Measurements from ENCODE around the gene MYH10.
A peak's percentile ranks its signal among the peaks of the same experiment; 100 is the strongest.

MYH10 gene

DNA sequence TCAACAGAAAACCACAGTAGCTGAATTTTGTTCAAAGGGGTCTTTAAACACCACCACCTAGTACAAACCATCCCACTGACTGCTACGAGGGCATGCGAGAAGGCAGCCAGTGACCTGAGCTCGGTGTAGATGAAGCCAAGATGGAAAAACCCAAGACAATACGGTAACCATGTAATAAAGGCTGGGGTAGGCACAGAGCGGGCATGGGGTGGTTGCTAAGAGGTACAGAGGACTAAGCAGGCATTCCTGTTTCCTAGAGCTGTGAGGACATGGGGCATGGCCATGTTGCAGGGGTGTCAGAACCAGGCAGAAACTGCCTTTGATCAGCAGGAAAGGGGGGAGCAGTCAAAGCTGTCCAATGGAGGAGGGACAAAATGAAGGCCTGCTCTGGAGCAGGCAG lies 142.8 kb downstream of the MYH10 start:
- Histone ChIP-seq H3K36me3 (replicated peaks in 1 of 2; ENCODE audit: control insufficient read depth in 2 of 2, insufficient read depth in 2 of 2, low read length in 2 of 2) (peaks cover 63 to 100% of the 10 kb centered on the region in 2 donors), H3K27ac (replicated peaks; ENCODE audit: low read length) (no peak overlapping the region), H2BK15ac (ENCODE audit: low read length) (no peak overlapping the region), H3K79me1 (ENCODE audit: low read depth, low read length) (no peaks in the 10 kb centered on the region), H3K9ac (ENCODE audit: low read depth, low read length, poor library complexity) (no peak overlapping the region), H4K8ac (ENCODE audit: low read depth, low read length) (no peak overlapping the region), H3K4me2 (ENCODE audit: insufficient read depth, low read length, poor library complexity, severe bottlenecking) (no peak overlapping the region), H2AFZ (ENCODE audit: low read length) (no peak overlapping the region), H3K9me3 (replicated peaks in 1 of 2; ENCODE audit: control insufficient read depth in 2 of 2, insufficient read depth in 1 of 2, low read depth in 1 of 2, low read length in 2 of 2) (peaks cover 7 to 20% of the 10 kb centered on the region in 2 donors), H2BK12ac (ENCODE audit: low read length) (no peak overlapping the region), H3K23ac (ENCODE audit: low read depth, low read length, poor library complexity) (no peak overlapping the region), H3K18ac (ENCODE audit: low read length) (no peak overlapping the region), H2BK5ac (ENCODE audit: low read length) (no peak overlapping the region), H3K4ac (ENCODE audit: low read length) (no peak overlapping the region), H2BK120ac (ENCODE audit: low read depth, low read length) (no peak overlapping the region), H3K27me3 (ENCODE audit: control insufficient read depth in 3 of 3, insufficient read depth in 3 of 3, low read depth in 1 of 3, low read length in 3 of 3) (no peaks in the 10 kb centered on the region), H3K14ac (ENCODE audit: low read length) (no peak overlapping the region), H4K91ac (ENCODE audit: low read depth, low read length, poor library complexity) (no peak overlapping the region), H3K4me3 (ENCODE audit: low read length in 2 of 2) (peak overlapping the region in 1 of 2 donors; percentile 38), H2AK5ac (ENCODE audit: low read depth, low read length) (no peak overlapping the region), H3K4me1 (ENCODE audit: control insufficient read depth in 2 of 2, insufficient read depth in 1 of 2, low read depth in 1 of 2, low read length in 2 of 2) (no peaks in the 10 kb centered on the region)
- no CpG with 5 or more reads among the region's 5 CpGs for WGBS, 2 donors (ENCODE audit: extremely low coverage in 2 of 2, insufficient read length in 2 of 2, insufficient replicate concordance in 1 of 2)
- DNase-seq (ENCODE audit: low spot score) = no peak

- no peak overlapping the region for H3K9ac ChIP-seq (ENCODE audit: low read depth, low read length, poor library complexity)
- no peak overlapping the region for H2BK15ac ChIP-seq (ENCODE audit: low read length)
- peaks cover 7 to 20% of the 10 kb centered on the region in 2 donors for H3K9me3 ChIP-seq (replicated peaks in 1 of 2; ENCODE audit: control insufficient read depth in 2 of 2, insufficient read depth in 1 of 2, low read depth in 1 of 2, low read length in 2 of 2)
- H3K27ac ChIP-seq (replicated peaks; ENCODE audit: low read length) = no peak overlapping the region
- peak overlapping the region in 1 of 2 donors; percentile 22 for H3K4me3 ChIP-seq (ENCODE audit: low read length in 2 of 2)
- H2AFZ ChIP-seq (ENCODE audit: low read length) = no peak overlapping the region
- no peaks in the 10 kb centered on the region for H3K79me1 ChIP-seq (ENCODE audit: low read depth, low read length)
- H4K91ac ChIP-seq (ENCODE audit: low read depth, low read length, poor library complexity) = no peak overlapping the region
- no peaks in the 10 kb centered on the region for H3K27me3 ChIP-seq (ENCODE audit: control insufficient read depth in 3 of 3, insufficient read depth in 3 of 3, low read depth in 1 of 3, low read length in 3 of 3)
- no peak for DNase-seq (ENCODE audit: low spot score)
- H3K23ac ChIP-seq (ENCODE audit: low read depth, low read length, poor library complexity) = no peak overlapping the region
- H3K4me1 ChIP-seq (ENCODE audit: control insufficient read depth in 2 of 2, insufficient read depth in 1 of 2, low read depth in 1 of 2, low read length in 2 of 2) = no peaks in the 10 kb centered on the region
- H3K18ac ChIP-seq (ENCODE audit: low read length) = no peak overlapping the region
- H3K14ac ChIP-seq (ENCODE audit: low read length) = no peak overlapping the region
- no CpG with 5 or more reads among the region's 19 CpGs for WGBS, 2 donors (ENCODE audit: extremely low coverage in 2 of 2, insufficient read length in 2 of 2, insufficient replicate concordance in 1 of 2)
- H2AK5ac ChIP-seq (ENCODE audit: low read depth, low read length) = no peak overlapping the region
- no peak overlapping the region for H2BK5ac ChIP-seq (ENCODE audit: low read length)
- H3K4ac ChIP-seq (ENCODE audit: low read length) = no peak overlapping the region
- peaks cover 64 to 100% of the 10 kb centered on the region in 2 donors for H3K36me3 ChIP-seq (replicated peaks in 1 of 2; ENCODE audit: control insufficient read depth in 2 of 2, insufficient read depth in 2 of 2, low read length in 2 of 2)
- no peak overlapping the region for H3K4me2 ChIP-seq (ENCODE audit: insufficient read depth, low read length, poor library complexity, severe bottlenecking)
- no peak overlapping the region for H4K8ac ChIP-seq (ENCODE audit: low read depth, low read length)
- H2BK12ac ChIP-seq (ENCODE audit: low read length) = no peak overlapping the region
- H2BK120ac ChIP-seq (ENCODE audit: low read depth, low read length) = no peak overlapping the region
Observed at GRCh38 chr17:8487130-8487645, 143.3 kb downstream of the MYH10 start.

- no peak overlapping the region for H2BK5ac ChIP-seq (ENCODE audit: low read length)
- no peak overlapping the region for H2BK12ac ChIP-seq (ENCODE audit: low read length)
- H3K23ac ChIP-seq (ENCODE audit: low read depth, low read length, poor library complexity) = no peak overlapping the region
- no peak overlapping the region for H3K18ac ChIP-seq (ENCODE audit: low read length)
- H4K8ac ChIP-seq (ENCODE audit: low read depth, low read length) = no peak overlapping the region
- no peak overlapping the region for H3K9ac ChIP-seq (ENCODE audit: low read depth, low read length, poor library complexity)
- H2AFZ ChIP-seq (ENCODE audit: low read length) = no peak overlapping the region
- H3K27me3 ChIP-seq (ENCODE audit: control insufficient read depth in 3 of 3, insufficient read depth in 3 of 3, low read depth in 1 of 3, low read length in 3 of 3) = no peaks in the 10 kb centered on the region
- no peaks in the 10 kb centered on the region for H3K4me1 ChIP-seq (ENCODE audit: control insufficient read depth in 2 of 2, insufficient read depth in 1 of 2, low read depth in 1 of 2, low read length in 2 of 2)
- H2AK5ac ChIP-seq (ENCODE audit: low read depth, low read length) = no peak overlapping the region
- H2BK15ac ChIP-seq (ENCODE audit: low read length) = no peak overlapping the region
- no CpG with 5 or more reads among the region's 1 CpG for WGBS, 2 donors (ENCODE audit: extremely low coverage in 2 of 2, insufficient read length in 2 of 2, insufficient replicate concordance in 1 of 2)
- H3K79me1 ChIP-seq (ENCODE audit: low read depth, low read length) = no peaks in the 10 kb centered on the region
- H3K4me2 ChIP-seq (ENCODE audit: insufficient read depth, low read length, poor library complexity, severe bottlenecking) = no peak overlapping the region
- no peak for DNase-seq (ENCODE audit: low spot score)
- peaks cover 63 to 100% of the 10 kb centered on the region in 2 donors for H3K36me3 ChIP-seq (replicated peaks in 1 of 2; ENCODE audit: control insufficient read depth in 2 of 2, insufficient read depth in 2 of 2, low read length in 2 of 2)
- H3K14ac ChIP-seq (ENCODE audit: low read length) = no peak overlapping the region
- no peak overlapping the region for H4K91ac ChIP-seq (ENCODE audit: low read depth, low read length, poor library complexity)
- peaks cover 7 to 20% of the 10 kb centered on the region in 2 donors for H3K9me3 ChIP-seq (replicated peaks in 1 of 2; ENCODE audit: control insufficient read depth in 2 of 2, insufficient read depth in 1 of 2, low read depth in 1 of 2, low read length in 2 of 2)
- H2BK120ac ChIP-seq (ENCODE audit: low read depth, low read length) = no peak overlapping the region
- no peak overlapping the region for H3K27ac ChIP-seq (replicated peaks; ENCODE audit: low read length)
- no peak overlapping the region for H3K4ac ChIP-seq (ENCODE audit: low read length)
- H3K4me3 ChIP-seq (ENCODE audit: low read length in 2 of 2) = no peak overlapping the region
Observed at GRCh38 chr17:8485491-8485890, 145.0 kb downstream of the MYH10 start.

GRCh38 chr17:8484465-8484864 lies 146.1 kb downstream of the MYH10 start:
- Histone ChIP-seq H2BK15ac (ENCODE audit: low read length) (no peak overlapping the region), H3K4me3 (ENCODE audit: low read length in 2 of 2) (no peak overlapping the region), H3K9ac (ENCODE audit: low read depth, low read length, poor library complexity) (no peak overlapping the region), H3K79me1 (ENCODE audit: low read depth, low read length) (no peaks in the 10 kb centered on the region), H2AK5ac (ENCODE audit: low read depth, low read length) (no peak overlapping the region), H3K27ac (replicated peaks; ENCODE audit: low read length) (no peak overlapping the region), H3K4ac (ENCODE audit: low read length) (no peak overlapping the region), H3K9me3 (replicated peaks in 1 of 2; ENCODE audit: control insufficient read depth in 2 of 2, insufficient read depth in 1 of 2, low read depth in 1 of 2, low read length in 2 of 2) (peaks cover 7 to 20% of the 10 kb centered on the region in 2 donors), H3K27me3 (ENCODE audit: control insufficient read depth in 3 of 3, insufficient read depth in 3 of 3, low read depth in 1 of 3, low read length in 3 of 3) (no peaks in the 10 kb centered on the region), H2AFZ (ENCODE audit: low read length) (no peak overlapping the region), H3K4me2 (ENCODE audit: insufficient read depth, low read length, poor library complexity, severe bottlenecking) (no peak overlapping the region), H4K91ac (ENCODE audit: low read depth, low read length, poor library complexity) (no peak overlapping the region), H2BK120ac (ENCODE audit: low read depth, low read length) (no peak overlapping the region), H3K4me1 (ENCODE audit: control insufficient read depth in 2 of 2, insufficient read depth in 1 of 2, low read depth in 1 of 2, low read length in 2 of 2) (no peaks in the 10 kb centered on the region), H2BK12ac (ENCODE audit: low read length) (no peak overlapping the region), H3K18ac (ENCODE audit: low read length) (no peak overlapping the region), H3K23ac (ENCODE audit: low read depth, low read length, poor library complexity) (no peak overlapping the region), H2BK5ac (ENCODE audit: low read length) (no peak overlapping the region), H3K36me3 (replicated peaks in 1 of 2; ENCODE audit: control insufficient read depth in 2 of 2, insufficient read depth in 2 of 2, low read length in 2 of 2) (peaks cover 66 to 100% of the 10 kb centered on the region in 2 donors), H3K14ac (ENCODE audit: low read length) (no peak overlapping the region), H4K8ac (ENCODE audit: low read depth, low read length) (no peak overlapping the region)
- no peak for DNase-seq (ENCODE audit: low spot score)
- WGBS, 2 donors (ENCODE audit: extremely low coverage in 2 of 2, insufficient read length in 2 of 2, insufficient replicate concordance in 1 of 2) = no CpG with 5 or more reads among the region's 1 CpG
